Measurements from ENCODE around the gene ACSL1.
"Not testable (repeated sequence)": the region's sequence is repeated elsewhere in the genome, so short reads cannot be mapped to it uniquely, and the experiment has no call there.

ACSL1 gene

DNA sequence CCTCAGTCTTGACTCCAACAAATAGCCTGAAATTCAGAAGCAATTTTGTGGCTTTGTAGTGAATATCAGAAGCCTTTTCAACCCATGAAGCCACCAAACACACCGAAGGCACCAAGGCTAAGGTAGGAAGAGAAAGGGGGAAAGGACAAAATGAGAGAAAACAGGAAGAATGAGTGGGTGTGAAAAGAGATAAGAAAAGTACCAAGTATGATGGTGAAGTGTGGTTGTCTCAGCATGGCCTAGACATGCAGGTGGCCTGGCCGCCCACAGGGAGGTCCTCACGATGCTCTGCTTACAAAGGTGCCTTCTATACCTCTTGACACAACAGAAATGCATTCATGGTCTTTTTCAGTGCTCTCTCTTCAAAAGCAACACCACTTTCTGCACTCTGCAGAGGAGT, 34.9 kb downstream of the ACSL1 start:
- DNase-seq (ENCODE audit: low read depth) = no peak

- no peak for DNase-seq (ENCODE audit: low read depth)
Measured at GRCh38 chr4:184787766-184788503, 37.8 kb downstream of the ACSL1 start.

DNA sequence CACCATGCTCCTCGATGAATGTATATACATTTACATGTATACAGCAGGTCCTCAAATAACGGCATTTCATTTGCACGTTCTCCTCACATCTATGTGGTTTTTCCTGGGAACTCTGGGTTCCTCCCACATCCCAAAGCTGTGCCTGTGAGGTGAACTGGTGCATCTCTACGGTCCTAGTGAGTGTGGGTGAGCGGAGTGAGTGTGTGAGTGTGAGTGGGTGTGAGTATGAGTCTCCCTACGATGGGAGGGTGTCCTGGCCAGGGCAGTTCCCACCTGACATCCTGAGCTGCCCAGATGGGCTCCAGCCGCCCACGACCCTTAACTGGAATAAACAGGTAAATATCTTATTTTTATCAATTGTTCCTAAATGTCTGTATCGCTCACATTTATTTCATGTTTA, 40.0 kb downstream of the ACSL1 start:
- no peak for DNase-seq (ENCODE audit: low read depth)

DNA sequence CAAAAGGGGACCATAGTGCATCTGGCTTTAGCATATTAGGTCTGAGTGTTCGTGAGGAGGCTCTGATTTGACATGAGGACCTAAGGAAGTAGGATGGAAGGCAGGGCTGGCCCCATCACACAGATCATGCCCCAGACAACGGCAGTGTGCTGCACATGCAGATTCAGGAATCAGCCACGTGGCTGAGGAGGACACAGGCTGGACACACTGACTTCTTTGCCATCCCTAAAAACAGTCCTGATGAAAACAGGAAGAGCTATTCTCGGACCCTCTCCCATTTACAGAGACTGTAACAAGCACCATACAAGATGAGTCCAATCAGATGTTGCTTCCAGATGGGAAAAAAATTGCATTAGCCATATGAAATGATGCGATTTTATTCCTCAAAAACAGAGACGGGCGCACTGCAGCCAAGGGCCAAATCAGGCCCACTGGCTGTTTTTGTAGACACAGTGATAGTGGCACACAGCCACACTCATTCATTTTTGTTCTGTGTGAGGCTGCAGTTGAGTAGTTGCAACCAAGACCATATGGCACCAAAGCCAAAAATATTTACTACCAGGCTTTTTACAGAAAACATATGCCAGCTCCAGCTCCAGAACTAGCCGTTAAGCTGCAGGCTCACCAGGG, 41.0 kb downstream of the ACSL1 start:
- no peak for DNase-seq (ENCODE audit: low read depth)

DNA sequence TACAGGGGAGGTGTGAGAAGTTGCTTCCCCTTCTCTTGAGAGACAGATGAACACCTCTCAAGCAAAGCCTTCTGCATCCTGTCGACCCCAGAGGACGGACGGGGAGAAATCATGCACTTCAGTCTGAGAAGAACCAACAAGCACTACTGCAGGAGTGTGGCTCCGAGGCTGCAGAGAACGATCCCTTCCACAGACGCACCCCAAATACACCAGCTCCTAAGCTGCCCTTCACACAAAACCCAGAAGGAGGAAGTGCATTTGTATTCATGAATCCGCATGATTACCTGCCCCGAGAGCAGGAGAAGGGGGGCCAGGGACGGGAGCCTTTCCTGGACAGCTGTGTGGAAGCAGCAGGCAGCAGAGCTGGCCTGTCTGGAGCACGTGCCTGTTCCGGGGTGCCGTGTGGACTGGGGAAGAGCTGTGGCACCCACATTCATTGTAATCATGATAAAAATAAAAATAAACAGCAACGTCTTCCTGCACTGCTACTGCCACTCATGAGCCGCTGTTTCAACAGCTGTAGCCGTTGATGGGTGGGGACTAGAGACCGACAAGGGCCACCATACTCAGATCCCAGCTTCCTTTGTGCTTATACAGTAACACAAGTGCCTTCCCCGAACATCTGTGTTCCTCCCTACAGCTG, 42.9 kb downstream of the ACSL1 start:
- no peak for DNase-seq (ENCODE audit: low read depth)

GRCh38 chr4:184779160-184779559, 46.6 kb downstream of the ACSL1 start:
- DNase-seq (ENCODE audit: low read depth) = not testable (repeated sequence)

DNA sequence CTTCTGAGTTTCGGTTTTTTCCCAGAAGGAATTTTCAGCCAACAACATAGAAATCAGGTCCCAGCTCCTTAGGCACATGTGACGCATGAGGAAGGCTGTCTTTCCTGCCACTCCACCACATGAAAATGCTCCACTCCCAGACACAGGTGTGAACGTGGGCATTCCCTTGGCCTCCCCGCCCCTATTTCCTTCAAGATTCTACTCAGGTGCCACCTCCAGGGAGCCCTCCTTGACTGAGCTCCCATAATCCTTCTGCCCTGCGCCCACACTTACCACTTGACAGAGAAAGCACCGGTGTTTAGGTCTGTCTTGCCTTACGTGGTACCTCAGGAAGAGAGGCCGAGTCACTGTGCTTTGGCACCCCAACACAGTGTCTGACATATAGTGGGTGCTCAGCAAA, 47.4 kb downstream of the ACSL1 start:
- no peak for DNase-seq (ENCODE audit: low read depth)

DNA sequence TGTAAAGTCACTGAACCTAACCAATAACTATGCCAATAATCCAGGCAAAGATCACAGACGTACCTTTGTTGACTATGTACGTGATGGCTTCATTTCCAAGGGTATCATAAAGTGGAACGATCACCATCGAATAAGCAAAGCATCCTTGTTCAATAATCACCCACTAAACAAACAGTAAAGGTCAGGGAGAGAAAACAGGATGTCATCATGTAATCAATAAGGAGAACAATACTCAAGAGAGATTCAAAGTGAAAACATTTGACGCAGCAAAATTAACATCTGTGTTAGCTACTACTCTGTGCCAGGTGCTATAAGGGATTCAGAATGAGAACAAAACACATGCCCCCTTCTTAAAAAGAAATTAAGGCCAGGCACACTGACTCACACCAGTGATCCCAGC, 48.9 kb downstream of the ACSL1 start:
- DNase-seq (ENCODE audit: low read depth) = no peak

- no peak for DNase-seq (ENCODE audit: low read depth)
Measured at GRCh38 chr4:184775854-184776555, 49.8 kb downstream of the ACSL1 start.

- no peak for DNase-seq (ENCODE audit: low read depth)
Measured at GRCh38 chr4:184774152-184774551, 51.6 kb downstream of the ACSL1 start.

GRCh38 chr4:184771416-184771815, 54.4 kb downstream of the ACSL1 start:
- DNase-seq (ENCODE audit: low read depth) = no peak

GRCh38 chr4:184769141-184769765, 56.5 kb downstream of the ACSL1 start:
- DNase-seq (ENCODE audit: low read depth) = no peak

GRCh38 chr4:184768296-184768695, 57.5 kb downstream of the ACSL1 start:
- DNase-seq (ENCODE audit: low read depth) = no peak

GRCh38 chr4:184766446-184766845, 59.3 kb downstream of the ACSL1 start:
- no peak for DNase-seq (ENCODE audit: low read depth)

- DNase-seq (ENCODE audit: low read depth) = no peak
Measured at GRCh38 chr4:184765473-184766340, 60.1 kb downstream of the ACSL1 start.

- no peak for DNase-seq (ENCODE audit: low read depth)
Measured at GRCh38 chr4:184764601-184765000, 61.2 kb downstream of the ACSL1 start.

GRCh38 chr4:184763150-184763780, 62.5 kb downstream of the ACSL1 start:
- no peak for DNase-seq (ENCODE audit: low read depth)

DNA sequence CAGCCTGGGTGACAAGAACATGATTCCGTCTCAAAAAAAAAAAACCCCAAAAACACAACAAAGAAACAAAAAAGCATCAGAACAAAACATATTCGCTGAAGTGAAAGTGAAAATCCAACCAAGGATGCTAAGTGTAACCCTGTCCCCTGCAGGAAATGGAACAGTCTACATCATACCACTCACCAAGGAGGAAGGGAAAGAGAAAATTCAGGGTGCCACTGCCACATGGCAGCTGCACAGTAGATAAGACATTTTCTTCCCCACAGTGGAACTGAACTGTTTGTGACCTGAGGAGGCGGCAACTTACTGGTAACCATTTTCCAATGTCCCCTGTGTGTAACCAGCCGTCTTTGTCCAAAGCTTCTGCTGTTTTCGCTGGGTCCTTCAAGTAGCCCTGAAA, 63.7 kb downstream of the ACSL1 start:
- peak; percentile 9 for DNase-seq (ENCODE audit: low read depth)

DNA sequence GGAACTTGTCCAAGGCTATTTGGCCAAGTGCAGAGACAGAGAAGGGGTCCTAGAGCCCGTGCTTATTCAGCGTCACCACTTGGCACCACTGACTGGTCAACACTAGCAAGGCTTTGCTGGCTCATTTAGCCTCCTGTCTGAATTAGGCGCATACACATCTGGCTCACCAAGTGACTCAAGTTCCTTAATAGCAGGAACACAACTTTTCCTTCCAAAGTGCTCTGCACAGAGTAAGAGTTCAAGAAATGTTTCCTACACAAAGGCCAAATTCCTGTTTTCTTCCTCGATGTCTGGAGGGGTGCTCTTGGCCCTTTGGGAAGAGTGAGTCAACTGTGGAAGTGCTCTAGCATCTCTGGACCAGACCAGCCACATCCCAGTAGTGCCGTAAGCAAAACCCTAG, 65.1 kb downstream of the ACSL1 start:
- no peak for DNase-seq (ENCODE audit: low read depth)

GRCh38 chr4:184757810-184758209, 68.0 kb downstream of the ACSL1 start:
- DNase-seq (ENCODE audit: low read depth) = no peak

DNA sequence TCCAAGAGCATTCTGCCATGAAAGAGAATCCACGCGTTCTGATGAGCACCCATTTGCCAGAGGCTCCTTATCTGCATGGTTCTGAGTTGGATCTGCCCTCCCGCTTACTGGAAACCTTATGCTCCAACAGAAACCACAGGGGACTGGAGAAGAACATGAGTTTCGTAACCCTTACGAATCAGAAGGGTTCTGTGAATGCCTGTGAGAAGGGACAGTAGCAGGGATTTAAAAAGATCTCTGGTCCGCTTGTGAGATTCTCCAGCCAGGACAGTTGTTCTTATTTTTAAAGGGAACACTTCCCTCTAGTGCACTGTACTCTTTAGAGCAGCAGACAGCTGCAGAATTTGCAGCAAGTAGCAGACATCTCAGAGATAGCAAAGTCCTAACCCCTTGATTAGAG, 69.4 kb downstream of the ACSL1 start:
- DNase-seq (ENCODE audit: low read depth) = no peak

All from activated T-cell treated with anti-CD3 and anti-CD28 coated beads for 48 hours (primary cell).